Measurements from ENCODE around the gene LY6G5C. TPM values are rescaled to one million over a fixed set of nuclear protein-coding genes. Genes with fewer than 3 reads are reported as not detected.
A peak's percentile ranks its signal among the peaks of the same experiment; 100 is the strongest.
"Not testable (repeated sequence)": the region's sequence is repeated elsewhere in the genome, so short reads cannot be mapped to it uniquely, and the experiment has no call there.

Gene LY6G5C
- total RNA-seq, 1 donor from 2014 or later = not detected

GRCh38 chr6:31715022-31715958 lies 34.4 kb upstream of the LY6G5C start, which contains the start of gene LY6G6D:
Gene LY6G6D (plus strand): TSS chr6:31715348. CDS start chr6:31715356, 8 bp downstream.
- DNase-seq = peak; percentile 83

DNA sequence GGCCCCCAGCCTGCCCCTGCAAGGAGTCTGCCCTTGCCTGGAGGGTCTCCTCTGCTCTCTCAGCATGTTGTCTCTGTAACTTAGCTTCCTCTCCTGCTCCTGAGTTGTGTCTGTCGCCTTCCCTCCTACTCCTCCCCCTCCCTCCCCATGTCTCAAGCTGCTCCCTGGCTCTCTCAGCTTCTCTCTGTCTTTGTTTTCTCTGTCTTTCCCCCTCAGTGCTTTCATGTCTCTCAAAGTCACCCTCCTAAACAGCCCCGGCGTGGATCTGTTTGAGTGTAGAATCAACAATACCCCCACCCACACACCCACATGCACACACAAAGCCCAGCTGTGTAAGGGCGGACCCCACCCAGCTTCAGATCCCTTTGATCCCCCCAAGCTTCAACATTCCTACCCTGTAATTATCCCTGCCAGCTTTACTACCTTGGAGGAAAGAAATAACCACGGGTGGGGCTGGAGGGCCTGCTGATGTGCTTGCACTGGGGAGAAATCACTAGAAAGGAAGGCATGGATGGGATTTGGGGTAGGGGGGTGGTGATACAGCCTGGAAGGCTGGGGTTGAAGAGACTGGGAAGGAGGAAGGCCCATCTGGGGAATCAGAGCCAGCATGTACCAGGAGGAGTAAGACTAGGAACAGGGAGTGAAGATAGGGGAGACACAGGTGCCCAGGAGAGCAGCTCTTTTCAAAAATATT lies 33.3 kb upstream of the LY6G5C start:
- DNase-seq = no peak

DNA sequence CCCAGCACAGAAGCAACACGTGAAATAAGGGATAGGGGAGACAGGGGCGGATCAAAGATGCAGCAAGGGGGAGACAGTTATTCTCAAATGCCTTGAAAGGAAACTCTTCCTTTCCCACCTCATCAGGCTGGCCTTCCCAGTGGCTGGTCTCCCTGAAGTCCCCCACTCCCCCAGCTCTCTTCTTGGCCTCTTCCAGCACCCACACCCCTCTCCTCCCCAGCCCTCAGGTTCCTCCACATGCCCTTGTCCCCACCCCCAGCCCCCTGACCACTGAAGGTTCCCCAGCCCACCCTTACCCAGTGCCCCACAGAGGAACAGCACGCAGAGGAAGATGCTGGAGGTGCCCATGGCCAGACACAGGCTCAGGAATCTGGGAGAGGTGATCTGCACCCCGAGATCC lies 32.6 kb upstream of the LY6G5C start:
- no peak for DNase-seq

- DNase-seq = no peak
Measured at GRCh38 chr6:31712296-31712695, 31.4 kb upstream of the LY6G5C start.

- DNase-seq = no peak
Measured at GRCh38 chr6:31711233-31711632, 30.4 kb upstream of the LY6G5C start.

DNA sequence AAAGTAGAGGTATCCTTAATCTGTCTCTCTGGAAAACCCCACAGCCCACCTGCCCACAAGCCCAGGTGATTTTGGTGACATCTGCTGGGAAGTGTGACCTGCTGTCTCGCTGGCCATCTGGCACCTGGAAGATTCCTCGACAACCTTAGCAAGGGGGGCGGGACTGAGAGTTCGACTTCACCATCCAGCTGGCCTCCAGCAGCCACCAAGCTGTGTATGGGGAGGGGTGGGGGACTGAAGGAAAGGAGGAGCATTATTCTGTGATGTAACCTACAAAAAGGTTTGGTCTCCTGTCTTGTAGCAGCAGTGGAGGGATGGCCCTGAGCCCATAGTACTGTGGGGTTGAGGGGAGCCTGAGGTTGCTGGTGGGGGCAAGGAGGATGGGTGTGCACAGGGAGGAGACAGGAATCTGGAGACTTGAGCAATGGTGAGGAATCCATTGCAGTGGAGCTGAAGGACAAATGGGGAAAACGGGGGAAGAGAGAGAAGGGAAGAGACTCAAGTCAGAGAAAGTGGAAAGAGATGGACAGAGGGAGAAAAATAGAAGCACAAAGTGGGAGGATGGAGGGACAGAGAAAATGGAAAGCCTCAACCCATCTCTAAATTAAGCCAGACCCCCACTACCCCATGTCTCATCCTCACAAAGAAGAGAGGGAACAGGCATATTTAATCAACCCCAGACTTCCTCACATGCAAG lies 29.8 kb upstream of the LY6G5C start:
- no peak for DNase-seq

DNA sequence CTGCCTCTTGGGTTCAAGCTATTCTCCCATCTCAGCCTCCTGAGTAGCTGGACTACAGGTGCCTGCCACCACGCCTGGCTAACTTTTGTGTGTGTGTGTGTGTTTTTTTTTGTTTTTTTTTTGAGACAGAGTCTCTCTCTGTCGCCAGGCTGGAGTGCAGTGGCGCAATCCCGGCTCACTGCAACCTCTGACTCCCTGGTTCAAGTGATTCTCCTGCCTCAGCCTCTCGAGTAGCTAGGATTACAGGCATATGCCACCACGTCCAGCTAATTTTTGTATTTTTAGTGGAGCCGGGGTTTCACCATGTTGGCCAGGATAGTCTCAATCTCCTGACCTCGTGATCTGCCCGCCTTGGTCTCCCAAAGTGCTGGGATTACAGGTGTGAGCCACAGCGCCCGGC lies 28.3 kb upstream of the LY6G5C start:
- DNase-seq = not testable (repeated sequence)

DNA sequence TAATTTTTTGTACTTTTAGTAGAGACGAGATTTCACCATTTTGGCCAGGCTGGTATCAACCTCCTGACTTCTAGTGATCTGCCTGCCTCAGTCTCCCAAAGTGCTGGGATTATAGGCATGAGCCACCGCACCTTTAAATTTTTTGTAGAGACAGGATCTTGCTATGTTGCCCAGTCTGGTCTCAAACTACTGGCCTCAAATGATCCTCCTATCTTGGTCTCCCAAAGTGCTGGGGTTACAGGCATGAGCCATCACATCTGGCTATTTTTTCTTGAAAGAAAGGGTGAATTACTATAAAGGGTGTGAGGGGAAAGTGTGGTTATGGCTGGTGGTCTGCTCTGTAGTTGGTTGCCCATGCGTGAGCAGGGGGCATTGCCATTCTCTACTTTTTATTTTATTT lies 27.4 kb upstream of the LY6G5C start:
- no peak for DNase-seq

DNA sequence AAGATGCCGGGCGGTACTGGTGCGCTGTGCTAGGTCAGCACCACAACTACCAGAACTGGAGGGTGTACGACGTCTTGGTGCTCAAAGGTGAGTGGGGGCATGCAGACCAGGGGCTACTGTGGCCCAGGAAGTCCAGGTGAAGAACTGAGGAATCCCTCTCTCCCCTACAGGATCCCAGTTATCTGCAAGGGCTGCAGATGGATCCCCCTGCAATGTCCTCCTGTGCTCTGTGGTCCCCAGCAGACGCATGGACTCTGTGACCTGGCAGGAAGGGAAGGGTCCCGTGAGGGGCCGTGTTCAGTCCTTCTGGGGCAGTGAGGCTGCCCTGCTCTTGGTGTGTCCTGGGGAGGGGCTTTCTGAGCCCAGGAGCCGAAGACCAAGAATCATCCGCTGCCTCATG lies 26.8 kb upstream of the LY6G5C start:
- no peak for DNase-seq

DNA sequence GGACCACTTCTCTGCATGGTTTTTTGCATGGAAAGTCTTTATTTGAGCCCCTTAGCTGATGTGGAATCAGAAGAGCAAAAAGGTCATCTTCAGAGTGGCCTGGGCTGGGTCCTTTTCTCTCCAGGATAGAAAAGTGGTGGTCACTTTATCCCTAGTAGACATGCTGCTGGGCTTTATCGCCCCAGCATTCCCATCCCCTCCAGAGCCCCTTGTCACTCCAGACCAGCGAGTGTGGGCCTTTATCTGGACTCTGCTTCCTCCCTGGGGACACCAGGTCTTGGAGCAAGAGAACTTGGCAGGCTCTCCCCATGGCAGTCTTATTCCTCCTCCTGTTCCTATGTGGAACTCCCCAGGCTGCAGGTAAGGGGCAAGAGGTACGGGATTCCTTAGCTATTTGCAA lies 25.7 kb upstream of the LY6G5C start, which contains the start of gene LY6G6F:
TSS of gene LY6G6F (plus strand) at position 268 of the 400 bp plus-strand sequence. CDS start at position 309, 41 bp downstream.
- DNase-seq = no peak

DNA sequence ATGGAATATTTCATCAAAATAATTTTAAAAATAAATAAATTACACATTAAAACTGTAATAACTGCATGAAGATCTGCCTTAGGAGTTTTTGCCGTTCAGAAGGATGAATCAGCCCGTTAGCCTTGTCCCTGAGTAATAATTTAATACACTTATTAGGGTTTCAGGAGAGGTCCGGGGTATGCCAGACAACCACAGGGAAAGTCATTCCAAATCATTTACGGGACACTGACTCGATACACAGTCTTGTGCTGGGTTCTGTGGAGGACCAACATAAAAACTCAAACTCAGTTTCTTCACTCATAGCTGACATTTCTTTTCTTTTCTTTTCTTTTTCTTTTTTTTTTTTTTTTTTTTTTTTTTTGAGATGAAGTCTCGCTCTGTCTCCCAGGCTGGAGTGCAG lies 25.1 kb upstream of the LY6G5C start:
- no peak for DNase-seq

GRCh38 chr6:31702819-31703716 lies 22.2 kb upstream of the LY6G5C start, which contains the start of gene ABHD16A:
Gene ABHD16A (minus strand): TSS chr6:31703324. CDS start chr6:31703281, 43 bp downstream.
- DNase-seq = peak; percentile 100

DNA sequence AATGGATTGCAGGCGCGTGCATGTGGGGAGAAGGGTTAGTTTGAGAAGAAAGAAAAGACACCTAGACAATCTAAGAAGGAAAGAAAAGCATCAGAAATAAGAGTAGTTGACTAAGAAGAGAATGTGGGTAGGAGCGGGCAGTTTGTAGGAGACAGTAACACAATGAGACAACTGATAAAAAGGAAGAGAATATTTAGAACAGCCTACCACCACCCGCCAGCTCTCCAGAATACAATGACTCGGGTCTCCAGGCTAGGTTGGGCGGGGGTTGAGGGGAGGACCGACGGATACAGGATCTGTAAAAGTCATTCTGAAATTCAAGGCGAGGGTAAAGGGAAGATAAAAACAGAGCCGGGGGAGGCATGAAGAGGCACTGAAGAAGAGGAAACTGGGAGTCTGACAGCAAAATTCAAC lies 21.5 kb upstream of the LY6G5C start:
- peak; percentile 25 for DNase-seq

- peak; percentile 84 for DNase-seq
Measured at GRCh38 chr6:31701666-31702404, 21.0 kb upstream of the LY6G5C start.

DNA sequence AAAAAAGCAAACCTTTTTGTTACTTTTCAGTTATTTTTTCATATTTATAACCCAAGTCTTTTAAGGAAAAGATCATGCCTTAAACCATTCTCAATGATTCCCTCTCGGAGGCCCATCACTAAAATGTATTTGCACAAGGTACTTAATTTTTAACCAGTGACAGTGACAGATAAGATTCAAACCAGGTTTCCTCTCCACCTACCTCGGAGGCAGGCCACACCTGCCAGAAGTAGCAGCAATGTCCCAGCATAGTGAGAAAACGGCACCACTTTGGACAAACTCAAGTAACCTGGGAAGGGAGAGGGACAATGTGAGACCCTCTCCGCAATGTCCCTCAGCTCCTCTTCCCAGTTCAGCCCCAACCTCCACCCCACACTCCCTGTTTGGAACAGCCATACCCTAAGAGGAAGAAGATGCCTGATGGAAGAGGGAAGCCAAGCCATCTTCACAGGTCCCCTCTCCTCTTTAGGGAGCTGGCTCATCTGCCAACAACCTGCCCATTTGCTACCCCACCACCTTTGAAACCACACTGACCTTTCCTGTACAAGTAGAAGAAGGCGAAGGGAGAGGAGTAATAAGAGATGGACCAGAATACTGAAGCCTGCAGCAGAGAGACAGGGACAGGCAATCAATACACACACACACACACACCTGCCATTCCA lies 20.0 kb upstream of the LY6G5C start:
- no peak for DNase-seq

- DNase-seq = no peak
Measured at GRCh38 chr6:31697555-31697954, 16.7 kb upstream of the LY6G5C start.

DNA sequence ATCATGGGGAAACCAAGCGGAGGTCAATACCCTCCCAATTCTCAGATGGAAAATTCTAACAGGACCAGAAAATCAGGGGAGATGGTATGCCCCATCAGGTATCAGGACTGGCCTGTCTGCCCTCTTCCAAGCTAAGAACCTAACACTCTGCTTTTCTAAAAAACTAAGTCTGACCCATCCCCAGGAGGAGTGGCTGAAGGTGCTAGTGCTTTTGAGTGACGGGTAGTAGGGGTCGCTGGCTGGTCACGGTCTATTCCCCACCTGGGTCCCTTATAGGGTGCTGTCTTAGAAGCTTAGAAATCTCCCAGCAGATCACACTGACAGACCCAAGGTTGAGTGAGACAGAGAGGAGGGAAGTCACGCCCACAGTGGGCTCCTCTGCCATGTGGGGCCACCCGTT lies 12.7 kb upstream of the LY6G5C start:
- DNase-seq = no peak

GRCh38 chr6:31692886-31693285 lies 12.0 kb upstream of the LY6G5C start:
- DNase-seq = no peak

DNA sequence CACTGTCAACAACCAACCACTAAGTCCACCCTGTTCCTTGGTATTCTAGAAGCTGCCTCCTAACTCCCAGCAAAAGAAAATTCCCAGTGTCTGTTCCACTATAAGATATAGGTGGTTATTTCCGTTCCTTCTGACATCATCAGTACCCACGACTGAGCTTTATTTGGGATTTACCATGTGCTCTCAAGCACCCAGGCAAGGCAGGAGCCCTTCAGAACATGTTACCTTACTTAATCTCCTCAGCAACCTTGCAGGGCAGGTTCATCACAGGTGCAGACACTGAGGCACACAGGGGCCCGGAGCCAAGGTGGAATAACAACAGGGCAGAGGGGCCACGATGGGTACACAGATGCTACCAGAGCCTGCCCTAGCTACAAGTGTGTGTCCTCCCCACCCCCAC lies 11.5 kb upstream of the LY6G5C start:
- DNase-seq = no peak

DNA sequence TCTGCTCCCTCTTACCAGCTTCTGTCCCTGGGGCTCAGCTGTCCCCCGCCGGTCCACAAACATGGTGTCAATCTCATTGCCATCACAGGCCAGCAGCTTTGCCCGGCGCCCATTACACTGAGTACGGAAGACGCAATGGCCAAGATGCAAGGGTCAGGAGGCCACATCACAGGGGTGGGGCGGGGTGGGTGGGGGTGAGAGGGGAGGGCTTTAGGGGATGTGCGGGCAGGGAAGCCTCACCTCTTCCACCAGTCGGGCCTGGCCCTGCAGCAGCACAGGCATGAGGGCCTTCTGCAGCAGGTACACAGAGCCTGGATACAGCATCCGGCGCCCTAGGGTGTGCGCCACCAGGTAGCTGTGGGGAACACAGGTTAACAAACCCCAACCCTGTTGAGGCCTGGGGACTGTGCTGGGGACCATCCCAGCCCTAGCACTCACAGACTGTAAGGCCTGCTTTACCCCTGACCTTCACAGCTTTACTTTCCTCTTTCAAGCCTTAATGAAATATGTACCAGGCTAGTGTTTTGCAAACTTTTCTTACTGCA lies 10.8 kb upstream of the LY6G5C start:
- no peak for DNase-seq
